GM18526 (cell line): ENCODE measurements around the gene CDH3.

Experiments
- POLR2A ChIP-seq: IDR thresholded peaks from 3 replicates; pipeline ENCODE4 v1.6.1; 2011; ENCODE audit not compliant: insufficient read length; ENCODE audit errors: extremely low read depth

CDH3 gene

DNA sequence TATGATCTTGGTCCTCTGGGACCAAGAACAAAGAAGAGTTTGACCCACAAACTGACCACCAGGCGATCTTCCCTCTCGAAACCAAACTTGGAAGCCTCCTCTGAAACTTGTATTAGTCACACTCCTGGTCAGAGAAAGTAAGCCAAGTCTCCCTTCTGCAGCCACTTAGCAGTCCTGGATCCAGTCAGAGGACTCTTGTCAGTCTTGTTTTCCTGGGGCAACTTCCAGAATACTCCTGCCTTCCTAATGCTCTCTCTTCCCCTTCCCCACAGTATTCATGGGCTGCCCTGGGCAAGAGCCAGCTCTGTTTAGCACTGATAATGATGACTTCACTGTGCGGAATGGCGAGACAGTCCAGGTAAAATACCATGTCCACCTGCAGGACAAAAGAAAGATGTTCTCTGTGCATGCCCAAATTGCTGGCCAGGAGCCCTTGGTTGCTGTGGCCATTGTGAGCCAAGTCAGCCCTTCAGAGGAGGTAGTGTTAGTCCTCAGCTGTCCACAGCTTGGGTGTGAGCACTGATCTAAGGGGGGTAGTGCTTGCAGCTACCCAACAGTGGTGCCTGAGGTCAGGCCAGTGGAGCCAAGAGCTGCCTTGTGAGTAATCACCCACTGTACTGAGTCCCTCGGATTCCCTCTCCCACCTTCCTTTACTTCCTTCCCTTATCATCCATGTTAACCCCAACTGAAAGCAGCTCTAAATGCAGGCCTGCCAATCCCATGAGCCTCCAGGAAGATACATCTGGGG, 31.2 kb downstream of the CDH3 start:
- no peak for TF ChIP-seq POLR2A

- TF ChIP-seq POLR2A, result no peak
Measured at GRCh38 chr16:68681038-68681437, 35.9 kb downstream of the CDH3 start.

GRCh38 chr16:68685685-68686478, 40.8 kb downstream of the CDH3 start:
- no peak for TF ChIP-seq POLR2A

DNA sequence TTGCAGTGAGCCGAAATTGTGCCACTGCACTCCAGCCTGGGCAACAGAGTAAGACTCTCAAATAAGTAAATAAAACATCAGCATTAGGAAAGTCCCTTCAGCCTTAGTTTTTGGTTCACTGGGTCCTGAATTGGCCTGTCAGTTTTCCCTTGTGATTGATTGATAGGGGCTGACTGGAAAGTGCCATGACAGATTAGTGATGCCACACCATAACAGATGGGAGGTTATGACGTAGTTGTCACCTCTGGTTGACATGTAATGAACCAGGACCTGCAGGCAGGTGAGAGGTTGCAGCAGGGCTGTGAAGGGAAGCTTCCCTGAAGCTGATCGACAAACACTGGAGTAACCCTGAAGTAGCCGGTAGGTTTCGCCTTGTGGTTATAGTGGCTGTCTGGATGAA, 41.8 kb downstream of the CDH3 start:
- no peak for TF ChIP-seq POLR2A

DNA sequence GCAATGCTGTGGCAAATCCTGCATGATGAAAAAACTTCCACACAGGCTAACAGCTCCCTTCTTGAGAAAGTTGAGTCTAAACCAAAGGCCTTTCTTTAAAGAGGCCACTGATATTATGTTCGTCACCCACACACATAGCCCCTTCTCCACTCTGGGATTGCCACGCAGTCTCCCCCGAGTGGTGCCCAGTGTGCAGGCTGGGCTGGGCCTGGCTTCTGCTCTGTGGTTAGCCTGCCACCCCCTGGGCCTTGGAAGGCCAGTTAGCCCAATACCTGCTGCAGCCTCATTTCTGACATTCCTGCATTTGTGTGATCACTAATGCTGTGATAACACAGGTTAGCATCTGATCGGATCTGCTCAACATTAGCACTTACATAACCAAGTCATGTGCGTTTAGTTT, 44.8 kb downstream of the CDH3 start:
- TF ChIP-seq POLR2A, result no peak

DNA sequence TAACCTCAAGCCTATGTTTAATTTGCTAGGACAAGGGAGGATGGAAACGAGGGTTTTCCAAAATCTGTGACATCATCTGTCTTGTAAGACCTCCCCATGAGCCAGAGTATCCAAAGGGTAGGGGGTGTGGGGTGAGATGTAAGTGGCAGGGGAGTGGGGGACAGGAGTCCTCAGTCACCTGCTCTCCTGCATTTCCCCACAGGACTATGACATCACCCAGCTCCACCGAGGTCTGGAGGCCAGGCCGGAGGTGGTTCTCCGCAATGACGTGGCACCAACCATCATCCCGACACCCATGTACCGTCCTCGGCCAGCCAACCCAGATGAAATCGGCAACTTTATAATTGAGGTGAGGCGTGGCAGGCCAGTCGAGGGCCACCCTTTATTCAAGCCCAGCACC, 50.5 kb downstream of the CDH3 start:
- TF ChIP-seq POLR2A, result no peak

GRCh38 chr16:68696514-68696913, 51.4 kb downstream of the CDH3 start:
- TF ChIP-seq POLR2A, result no peak

GRCh38 chr16:68698091-68698490, 53.0 kb downstream of the CDH3 start:
- no peak for TF ChIP-seq POLR2A

- no peak for TF ChIP-seq POLR2A
Measured at GRCh38 chr16:68700120-68700519, 55.0 kb downstream of the CDH3 start.

DNA sequence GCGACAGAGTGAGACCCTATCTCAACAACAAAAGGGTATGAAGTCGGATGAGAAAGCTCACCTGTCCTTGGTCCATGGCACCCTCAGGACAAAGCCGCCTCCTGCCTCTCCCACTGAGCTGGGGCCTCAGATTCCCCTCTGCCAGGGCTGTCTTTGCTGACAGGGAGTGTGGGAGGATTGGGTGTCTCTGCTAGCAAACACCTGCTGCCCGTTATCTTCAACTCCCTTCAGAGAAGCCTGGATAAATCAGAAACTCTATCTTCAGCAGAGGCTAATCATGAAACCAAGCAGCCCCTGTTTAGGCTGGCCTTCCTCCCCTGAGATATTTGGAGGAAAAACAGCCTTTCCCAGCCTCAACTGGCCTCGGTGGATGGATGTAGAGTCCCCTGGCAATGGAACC, 55.7 kb downstream of the CDH3 start:
- TF ChIP-seq POLR2A, result no peak

- TF ChIP-seq POLR2A, result no peak
Measured at GRCh38 chr16:68704232-68704867, 59.2 kb downstream of the CDH3 start.

GRCh38 chr16:68707340-68708152, 62.4 kb downstream of the CDH3 start:
- TF ChIP-seq POLR2A, result no peak

DNA sequence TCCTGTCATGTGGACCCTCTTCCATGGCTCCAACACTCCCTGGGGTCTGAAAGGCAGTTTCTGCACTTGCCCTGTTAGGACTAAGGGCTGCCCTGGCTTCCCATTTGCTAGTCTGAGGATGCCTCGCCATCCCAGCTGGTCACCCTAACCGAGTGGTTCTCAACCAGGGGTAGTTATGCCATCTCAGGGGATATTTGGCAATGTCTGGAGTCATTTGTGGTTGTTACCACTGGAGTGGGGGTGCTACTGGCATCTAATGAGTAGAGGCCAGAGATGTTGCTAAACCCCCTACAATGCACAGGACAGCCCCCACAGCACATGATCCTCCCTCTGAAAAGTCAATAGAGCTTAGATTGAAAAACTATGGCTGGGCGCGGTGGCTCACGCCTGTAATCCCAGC, 65.1 kb downstream of the CDH3 start:
- TF ChIP-seq POLR2A, result no peak

- TF ChIP-seq POLR2A, result no peak
Measured at GRCh38 chr16:68711421-68712139, 66.5 kb downstream of the CDH3 start.

DNA sequence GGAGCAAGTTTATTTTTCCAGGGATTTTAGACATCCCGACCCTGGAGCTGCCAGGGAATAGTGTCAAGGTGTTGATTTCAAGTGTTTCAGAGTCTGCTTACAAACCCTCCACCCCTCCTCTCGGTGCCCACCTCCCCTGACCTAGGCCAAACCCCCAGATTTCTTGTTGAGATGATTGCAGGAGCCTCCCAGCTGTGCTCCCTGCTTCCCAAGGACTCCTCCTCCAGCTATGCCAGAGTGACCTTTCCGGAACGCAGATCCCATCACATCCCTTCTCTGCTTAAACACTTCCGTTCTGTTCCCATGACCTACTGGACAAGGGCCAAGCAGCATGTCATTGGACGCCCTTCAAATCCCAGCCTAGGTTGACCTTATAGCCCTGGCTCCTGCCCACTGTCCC, 68.3 kb downstream of the CDH3 start:
- TF ChIP-seq POLR2A, result no peak
